ENCODE measurements around the gene GPR65.

DNA sequence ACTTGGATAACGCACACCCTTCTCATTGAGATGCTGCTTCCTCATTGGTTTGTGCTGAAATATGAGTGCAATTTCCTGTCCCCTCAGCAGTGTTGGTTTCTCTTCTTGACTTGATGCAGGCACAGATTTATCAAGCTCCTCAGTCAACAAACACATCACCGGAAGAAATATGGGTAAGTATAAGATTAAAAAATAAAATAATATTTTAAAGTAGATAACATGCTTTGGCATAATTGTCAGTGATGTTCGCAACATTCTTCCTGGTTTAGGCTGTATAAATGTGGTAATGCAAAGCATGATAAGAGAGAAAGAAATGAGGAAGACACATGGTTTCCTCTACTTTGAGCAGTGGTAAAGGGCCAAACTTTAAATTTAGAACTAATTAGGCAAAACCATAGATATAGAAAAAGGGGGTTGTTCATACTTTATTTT, at the start of gene GPR65:
- TF ChIP-seq CTCF (IDR thresholded peaks at IDR 0.05; ENCODE audit: insufficient read depth, low read depth, low read length) (no peak), EZH2 (IDR thresholded peaks at IDR 0.05; ENCODE audit: insufficient read depth, low read length) (no peak)
